ENCODE measurements around the gene SLC30A2.
A peak's percentile ranks its signal among the peaks of the same experiment; 100 is the strongest.
"Not testable (repeated sequence)": the region's sequence is repeated elsewhere in the genome, so short reads cannot be mapped to it uniquely, and the experiment has no call there.

SLC30A2 gene

GRCh38 chr1:26045722-26046245 lies at the start of gene SLC30A2:
Gene SLC30A2, minus strand, starts transcription at chr1:26046118. Its CDS starts 222 bp downstream, at chr1:26045896.
- no peak for TF ChIP-seq CTCF (conservative IDR thresholded peaks at IDR 0.05; ENCODE audit: control insufficient read depth, insufficient read depth, low read depth, low read length)
- H3K4me3 ChIP-seq (ENCODE audit: control insufficient read depth, low read depth, low read length), result no peak within 1 kb of the TSS
- DNase-seq (ENCODE audit: low read depth), result no peak

GRCh38 chr1:26094677-26095383 lies 48.9 kb upstream of the SLC30A2 start:
- peak; percentile 10 for DNase-seq (ENCODE audit: low read depth)

GRCh38 chr1:26094076-26094669 lies 48.3 kb upstream of the SLC30A2 start:
- DNase-seq (ENCODE audit: low read depth), result no peak
- TF ChIP-seq CTCF (conservative IDR thresholded peaks at IDR 0.05; ENCODE audit: control insufficient read depth, insufficient read depth, low read depth, low read length), result no peak

More at GRCh38 chr1:26094677-26095383, 48.9 kb upstream of the SLC30A2 start:
- H3K4me3 ChIP-seq (ENCODE audit: control insufficient read depth, low read depth, low read length), result no peak overlapping the region
- no peak for TF ChIP-seq CTCF (conservative IDR thresholded peaks at IDR 0.05; ENCODE audit: control insufficient read depth, insufficient read depth, low read depth, low read length)

GRCh38 chr1:26093569-26093968 lies 47.7 kb upstream of the SLC30A2 start:
- not testable (repeated sequence) for H3K4me3 ChIP-seq (ENCODE audit: control insufficient read depth, low read depth, low read length); DNase-seq (ENCODE audit: low read depth)

More at GRCh38 chr1:26094076-26094669, 48.3 kb upstream of the SLC30A2 start:
- no peak overlapping the region for H3K4me3 ChIP-seq (ENCODE audit: control insufficient read depth, low read depth, low read length)

GRCh38 chr1:26092422-26092821 lies 46.5 kb upstream of the SLC30A2 start:
- H3K4me3 ChIP-seq (ENCODE audit: control insufficient read depth, low read depth, low read length), result no peak overlapping the region
- no peak for DNase-seq (ENCODE audit: low read depth)
- no peak for TF ChIP-seq CTCF (conservative IDR thresholded peaks at IDR 0.05; ENCODE audit: control insufficient read depth, insufficient read depth, low read depth, low read length)

- no peak for DNase-seq (ENCODE audit: low read depth)
- no peak for TF ChIP-seq CTCF (conservative IDR thresholded peaks at IDR 0.05; ENCODE audit: control insufficient read depth, insufficient read depth, low read depth, low read length)
- H3K4me3 ChIP-seq (ENCODE audit: control insufficient read depth, low read depth, low read length), result no peak overlapping the region
These were observed 45.0 kb upstream of the SLC30A2 start for GRCh38 chr1:26090893-26091292.

GRCh38 chr1:26089125-26089524 lies 43.2 kb upstream of the SLC30A2 start:
- DNase-seq (ENCODE audit: low read depth), result no peak
- TF ChIP-seq CTCF (conservative IDR thresholded peaks at IDR 0.05; ENCODE audit: control insufficient read depth, insufficient read depth, low read depth, low read length), result no peak

More at GRCh38 chr1:26089125-26089524, 43.2 kb upstream of the SLC30A2 start:
- H3K4me3 ChIP-seq (ENCODE audit: control insufficient read depth, low read depth, low read length), result no peak overlapping the region
